ENCODE results near the gene F2RL1.
"Not testable (repeated sequence)": the region's sequence is repeated elsewhere in the genome, so short reads cannot be mapped to it uniquely, and the experiment has no call there.

Gene F2RL1

GRCh38 chr5:76818844-76819831, at the start of gene F2RL1:
Gene F2RL1, plus strand, starts transcription at chr5:76819030. Its CDS starts 153 bp downstream, at chr5:76819183.
- no peak for FAIRE-seq

GRCh38 chr5:76771041-76771440, 47.8 kb upstream of the F2RL1 start:
- FAIRE-seq; DNase-seq (ENCODE audit: extremely low spot score, insufficient read length, low read depth): not testable (repeated sequence)

More at GRCh38 chr5:76818844-76819831, at the start of gene F2RL1:
- DNase-seq (ENCODE audit: extremely low spot score, insufficient read length, low read depth) = no peak

GRCh38 chr5:76771705-76772405, 47.0 kb upstream of the F2RL1 start:
- FAIRE-seq = no peak

GRCh38 chr5:76775921-76776320, 42.9 kb upstream of the F2RL1 start:
- no peak for FAIRE-seq
- DNase-seq (ENCODE audit: extremely low spot score, insufficient read length, low read depth) = no peak

More at GRCh38 chr5:76771705-76772405, 47.0 kb upstream of the F2RL1 start:
- no peak for DNase-seq (ENCODE audit: extremely low spot score, insufficient read length, low read depth)

- FAIRE-seq (no peak), DNase-seq (ENCODE audit: extremely low spot score, insufficient read length, low read depth) (no peak)
Observed at GRCh38 chr5:76776391-76776790, 42.4 kb upstream of the F2RL1 start.

- not testable (repeated sequence) for DNase-seq (ENCODE audit: extremely low spot score, insufficient read length, low read depth); FAIRE-seq
Observed at GRCh38 chr5:76780616-76781015, 38.2 kb upstream of the F2RL1 start.

- no peak for DNase-seq (ENCODE audit: extremely low spot score, insufficient read length, low read depth)
- no peak for FAIRE-seq
Observed at GRCh38 chr5:76781775-76782174, 37.1 kb upstream of the F2RL1 start.

- no peak for FAIRE-seq
- DNase-seq (ENCODE audit: extremely low spot score, insufficient read length, low read depth) = no peak
Observed at GRCh38 chr5:76782444-76782843, 36.4 kb upstream of the F2RL1 start.

GRCh38 chr5:76787237-76787636, 31.6 kb upstream of the F2RL1 start:
- FAIRE-seq = no peak

GRCh38 chr5:76788362-76788761, 30.5 kb upstream of the F2RL1 start:
- FAIRE-seq (no peak), DNase-seq (ENCODE audit: extremely low spot score, insufficient read length, low read depth) (no peak)

More at GRCh38 chr5:76787237-76787636, 31.6 kb upstream of the F2RL1 start:
- no peak for DNase-seq (ENCODE audit: extremely low spot score, insufficient read length, low read depth)

GRCh38 chr5:76789275-76789674, 29.6 kb upstream of the F2RL1 start:
- FAIRE-seq; DNase-seq (ENCODE audit: extremely low spot score, insufficient read length, low read depth): not testable (repeated sequence)

- no peak for DNase-seq (ENCODE audit: extremely low spot score, insufficient read length, low read depth)
- FAIRE-seq = no peak
Observed at GRCh38 chr5:76789991-76790581, 28.7 kb upstream of the F2RL1 start.

- FAIRE-seq (no peak), DNase-seq (ENCODE audit: extremely low spot score, insufficient read length, low read depth) (no peak)
Observed at GRCh38 chr5:76790632-76791290, 28.1 kb upstream of the F2RL1 start.

GRCh38 chr5:76791461-76791860, 27.4 kb upstream of the F2RL1 start:
- DNase-seq (ENCODE audit: extremely low spot score, insufficient read length, low read depth) = no peak
- FAIRE-seq = no peak

GRCh38 chr5:76794871-76795270, 24.0 kb upstream of the F2RL1 start:
- FAIRE-seq (no peak), DNase-seq (ENCODE audit: extremely low spot score, insufficient read length, low read depth) (no peak)

GRCh38 chr5:76799588-76799987, 19.2 kb upstream of the F2RL1 start:
- DNase-seq (ENCODE audit: extremely low spot score, insufficient read length, low read depth) (no peak), FAIRE-seq (no peak)

- DNase-seq (ENCODE audit: extremely low spot score, insufficient read length, low read depth) = no peak
- FAIRE-seq = no peak
Observed at GRCh38 chr5:76800579-76800978, 18.3 kb upstream of the F2RL1 start.

GRCh38 chr5:76801159-76801802, 17.5 kb upstream of the F2RL1 start:
- FAIRE-seq = no peak

GRCh38 chr5:76801803-76802195, 17.0 kb upstream of the F2RL1 start:
- DNase-seq (ENCODE audit: extremely low spot score, insufficient read length, low read depth) = no peak
- FAIRE-seq = no peak

More at GRCh38 chr5:76801159-76801802, 17.5 kb upstream of the F2RL1 start:
- DNase-seq (ENCODE audit: extremely low spot score, insufficient read length, low read depth) = no peak

Data from GM18507 (cell line).